Measurements from ENCODE around the gene GH1. TPM values are rescaled to one million over a fixed set of nuclear protein-coding genes. Genes with fewer than 3 reads are reported as not detected.
"Not testable (repeated sequence)": the region's sequence is repeated elsewhere in the genome, so short reads cannot be mapped to it uniquely, and the experiment has no call there.

Gene GH1
- total RNA-seq (under 1 TPM in 2 of 5 experiments, not detected in 3; 0.58 to 0.66 TPM), polyA plus RNA-seq (not detected), total RNA-seq (not detected)

DNA sequence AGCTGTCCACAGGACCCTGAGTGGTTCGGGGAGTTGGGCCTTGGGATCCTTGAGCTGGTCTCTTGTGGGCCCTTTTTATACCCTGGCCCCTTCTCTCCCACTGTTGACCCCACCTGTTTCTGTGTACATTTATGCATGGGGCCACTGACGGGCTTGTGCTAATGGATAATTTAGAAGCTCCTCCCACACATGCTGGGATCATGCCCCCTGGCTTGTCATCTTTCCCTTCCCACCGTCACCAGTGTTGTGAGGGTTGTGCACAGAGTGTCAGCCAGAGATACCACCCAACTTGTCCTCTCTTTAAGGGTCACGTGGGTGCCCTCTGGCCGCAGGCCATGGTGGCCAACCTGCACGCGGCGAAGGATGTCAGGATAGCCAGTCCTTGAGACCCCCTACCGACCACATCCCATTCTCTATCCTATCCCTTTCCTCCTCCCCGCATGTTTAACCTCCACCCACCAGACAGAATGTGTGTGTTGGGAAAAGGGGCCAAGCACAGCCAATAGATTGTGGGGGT lies at the start of gene GH1:
Gene GH1 (minus strand): TSS at position 51 of the 517 bp plus-strand sequence. CDS start 63 bp downstream, outside the sequence.
- not testable (repeated sequence) for H3K36me3 ChIP-seq (ENCODE audit: control insufficient read depth in 2 of 3, insufficient read depth in 3 of 3, low read length in 3 of 3); H3K27me3 ChIP-seq (ENCODE audit: control insufficient read depth in 2 of 2, insufficient read depth in 2 of 2, low read length in 2 of 2); H3K4me3 Mint-ChIP-seq; H3K36me3 Mint-ChIP-seq; H3K9me3 Mint-ChIP-seq; H3K4me3 ChIP-seq (ENCODE audit: low read length); H3K4me1 Mint-ChIP-seq; DNase-seq; H3K4me1 ChIP-seq (ENCODE audit: control insufficient read depth in 2 of 2, insufficient read depth in 2 of 2, low read length in 2 of 2); H3K9me3 ChIP-seq (ENCODE audit: control insufficient read depth in 2 of 3, low read length in 3 of 3); ATAC-seq; H3K27ac ChIP-seq (ENCODE audit: low read depth, low read length)
- Mint-ChIP-seq H3K27ac (peak within 1 kb of the TSS in 8 of 9 donors; percentile 3 to 86 (median 33)), H3K27me3 (peaks cover 0 to 16% (median 0%) of the 10 kb centered on the region in 5 donors)
- ChIA-PET POLR2A (interaction anchor here (1.0 to 2.4 kb wide), 10 partner anchors 12 to 227 kb away, joined by 3 to 16 read pairs (median 5); partner anchors contain the start of gene ICAM2), CTCF (interaction anchor here (0.6 to 4.3 kb wide), 35 partner anchors 8 to 509 kb away, joined by 3 to 85 read pairs (median 5); partner anchors contain the start of genes CD79B, CSHL1, ERN1 and ICAM2)
- intact Hi-C loops (cut with micrococcal nuclease): loop anchor here (1.0 to 5.0 kb wide), 8 partner anchors 27 to 363 kb away; no protein-coding TSS in a partner anchor

- Mint-ChIP-seq H3K27me3 (peaks cover 0 to 7% (median 0%) of the 10 kb centered on the region in 5 donors), H3K9me3 (no peaks in the 10 kb centered on the region), H3K27ac (no peak overlapping the region), H3K4me3 (no peak overlapping the region), H3K4me1 (peaks cover 9 to 22% (median 14%) of the 10 kb centered on the region in 7 donors), H3K36me3 (no peaks in the 10 kb centered on the region)
- no peak for DNase-seq
- ChIA-PET POLR2A (interaction anchor here (0.6 to 1.0 kb wide), 2 partner anchors 15 to 100 kb away, joined by 3 to 5 read pairs; no protein-coding TSS in a partner anchor), CTCF (interaction anchor here (0.8 to 1.9 kb wide), 3 partner anchors 30 to 48 kb away, joined by 3 to 5 read pairs (median 3); no protein-coding TSS in a partner anchor)
- Histone ChIP-seq H3K4me3 (ENCODE audit: low read length) (no peak overlapping the region), H3K9me3 (ENCODE audit: control insufficient read depth in 2 of 3, low read length in 3 of 3) (no peaks in the 10 kb centered on the region), H3K36me3 (ENCODE audit: control insufficient read depth in 2 of 3, insufficient read depth in 3 of 3, low read length in 3 of 3) (no peaks in the 10 kb centered on the region), H3K27me3 (ENCODE audit: control insufficient read depth in 2 of 2, insufficient read depth in 2 of 2, low read length in 2 of 2) (no peaks in the 10 kb centered on the region), H3K4me1 (ENCODE audit: control insufficient read depth in 2 of 2, insufficient read depth in 2 of 2, low read length in 2 of 2) (peaks cover 9 to 14% of the 10 kb centered on the region in 2 donors), H3K27ac (ENCODE audit: low read depth, low read length) (no peak overlapping the region)
- intact Hi-C loops (cut with micrococcal nuclease): no loop called here
- no peak for ATAC-seq
These were observed 49.3 kb upstream of the GH1 start for GRCh38 chr17:63967953-63968352.

- H3K36me3 Mint-ChIP-seq: no peaks in the 10 kb centered on the region
- POLR2A ChIA-PET: interaction anchor here (0.7 kb wide), 1 partner anchor 484 kb away, joined by 3 read pairs; no protein-coding TSS in a partner anchor
These were observed 48.1 kb upstream of the GH1 start for GRCh38 chr17:63966646-63967264.

GRCh38 chr17:63963123-63963522 lies 44.5 kb upstream of the GH1 start:
- H3K4me1 ChIP-seq (ENCODE audit: control insufficient read depth in 2 of 2, insufficient read depth in 2 of 2, low read length in 2 of 2): peaks cover 9 to 14% of the 10 kb centered on the region in 2 donors
- Mint-ChIP-seq H3K27me3 (no peaks in the 10 kb centered on the region), H3K27ac (peak overlapping the region in 4 of 9 donors; percentile 33 to 65 (median 50)), H3K4me3 (no peak overlapping the region), H3K9me3 (no peaks in the 10 kb centered on the region), H3K4me1 (peaks cover 9 to 25% (median 18%) of the 10 kb centered on the region in 7 donors), H3K36me3 (no peaks in the 10 kb centered on the region)
- CTCF ChIA-PET: interaction anchor here (1.3 kb wide), 1 partner anchor 66 kb away, joined by 4 read pairs; no protein-coding TSS in a partner anchor
- no peak for DNase-seq
- H3K36me3 ChIP-seq (ENCODE audit: control insufficient read depth in 2 of 3, insufficient read depth in 3 of 3, low read length in 3 of 3): no peaks in the 10 kb centered on the region
- H3K27me3 ChIP-seq (ENCODE audit: control insufficient read depth in 2 of 2, insufficient read depth in 2 of 2, low read length in 2 of 2): no peaks in the 10 kb centered on the region
- no peaks in the 10 kb centered on the region for H3K9me3 ChIP-seq (ENCODE audit: control insufficient read depth in 2 of 3, low read length in 3 of 3)
- intact Hi-C loops (cut with micrococcal nuclease): no loop called here
- no peak overlapping the region for H3K4me3 ChIP-seq (ENCODE audit: low read length)
- POLR2A ChIA-PET: interaction anchor here (0.7 kb wide), 1 partner anchor 21 kb away, joined by 3 read pairs; no protein-coding TSS in a partner anchor
- no peak for ATAC-seq
- no peak overlapping the region for H3K27ac ChIP-seq (ENCODE audit: low read depth, low read length)

More at GRCh38 chr17:63966646-63967264, 48.1 kb upstream of the GH1 start:
- Mint-ChIP-seq H3K27me3 (peaks cover 0 to 7% (median 0%) of the 10 kb centered on the region in 5 donors), H3K27ac (peak overlapping the region in 6 of 9 donors; percentile 3 to 56 (median 5)), H3K4me3 (peak overlapping the region in 4 of 10 donors; percentile 0 to 38 (median 33)), H3K4me1 (peaks cover 12 to 24% (median 15%) of the 10 kb centered on the region in 7 donors), H3K9me3 (no peaks in the 10 kb centered on the region)
- H3K9me3 ChIP-seq (ENCODE audit: control insufficient read depth in 2 of 3, low read length in 3 of 3): no peaks in the 10 kb centered on the region
- no peaks in the 10 kb centered on the region for H3K36me3 ChIP-seq (ENCODE audit: control insufficient read depth in 2 of 3, insufficient read depth in 3 of 3, low read length in 3 of 3)
- H3K4me1 ChIP-seq (ENCODE audit: control insufficient read depth in 2 of 2, insufficient read depth in 2 of 2, low read length in 2 of 2): peaks cover 9 to 14% of the 10 kb centered on the region in 2 donors
- intact Hi-C loops (cut with micrococcal nuclease): no loop called here
- DNase-seq (peak in 7 of 9 donors; percentile 37 to 75 (median 56)), ATAC-seq (peak; percentile 84)
- H3K27ac ChIP-seq (ENCODE audit: low read depth, low read length): no peak overlapping the region
- CTCF ChIA-PET: interaction anchor here (0.5 to 1.3 kb wide), 4 partner anchors 16 to 62 kb away, joined by 3 to 5 read pairs (median 3); partner anchors contain the start of gene ICAM2
- no peaks in the 10 kb centered on the region for H3K27me3 ChIP-seq (ENCODE audit: control insufficient read depth in 2 of 2, insufficient read depth in 2 of 2, low read length in 2 of 2)
- H3K4me3 ChIP-seq (ENCODE audit: low read length): no peak overlapping the region

DNA sequence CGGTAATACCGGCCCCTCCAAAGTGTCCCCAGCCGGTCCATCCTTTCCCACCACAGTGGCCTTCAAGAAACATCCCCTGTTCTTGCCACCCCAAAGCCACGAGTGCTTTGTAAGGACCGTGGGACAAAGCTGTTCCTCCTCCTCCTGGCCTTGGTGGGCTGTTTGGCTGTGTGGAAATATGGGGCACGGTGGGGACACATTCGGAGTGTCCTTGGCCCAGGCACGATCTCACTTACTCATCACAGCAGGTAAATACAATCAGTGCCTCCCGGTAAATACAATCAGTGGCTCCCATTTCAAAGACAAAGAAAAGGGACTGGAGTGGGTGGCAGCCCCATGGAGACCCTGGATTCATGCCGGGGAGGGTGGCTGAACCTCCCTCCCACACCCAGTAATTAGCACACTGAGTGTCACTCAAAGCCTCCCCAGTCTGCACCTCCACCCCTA lies 43.7 kb upstream of the GH1 start:
- ATAC-seq (no peak), DNase-seq (no peak)
- H3K4me3 Mint-ChIP-seq: no peak overlapping the region

More for the DNA sequence above, 43.7 kb upstream of the GH1 start:
- Histone ChIP-seq H3K27me3 (ENCODE audit: control insufficient read depth in 2 of 2, insufficient read depth in 2 of 2, low read length in 2 of 2) (no peaks in the 10 kb centered on the region), H3K27ac (ENCODE audit: low read depth, low read length) (no peak overlapping the region), H3K4me3 (ENCODE audit: low read length) (no peak overlapping the region), H3K36me3 (ENCODE audit: control insufficient read depth in 2 of 3, insufficient read depth in 3 of 3, low read length in 3 of 3) (no peaks in the 10 kb centered on the region), H3K9me3 (ENCODE audit: control insufficient read depth in 2 of 3, low read length in 3 of 3) (no peaks in the 10 kb centered on the region), H3K4me1 (ENCODE audit: control insufficient read depth in 2 of 2, insufficient read depth in 2 of 2, low read length in 2 of 2) (peaks cover 9 to 12% of the 10 kb centered on the region in 2 donors)
- Mint-ChIP-seq H3K27me3 (no peaks in the 10 kb centered on the region), H3K9me3 (no peaks in the 10 kb centered on the region), H3K4me1 (peaks cover 9 to 23% (median 15%) of the 10 kb centered on the region in 7 donors), H3K27ac (peak overlapping the region in 3 of 9 donors; percentile 33 to 63 (median 51)), H3K36me3 (no peaks in the 10 kb centered on the region)
- CTCF ChIA-PET: no interaction called here
- intact Hi-C loops (cut with micrococcal nuclease): no loop called here
- POLR2A ChIA-PET: interaction anchor here (1.2 kb wide), 1 partner anchor 183 kb away, joined by 3 read pairs; no protein-coding TSS in a partner anchor

All from naive thymus-derived CD4-positive, alpha-beta T cell (primary cell).